ENCODE measurements around the gene NTN1.

- TF ChIP-seq CTCF (IDR thresholded peaks at IDR 0.05 in 2 of 3, conservative IDR thresholded peaks at IDR 0.05 in 1 of 3; ENCODE audit: borderline replicate concordance in 1 of 3, insufficient read depth in 1 of 3, low read depth in 2 of 3, low read length in 2 of 3) (no peak), EZH2 (IDR thresholded peaks at IDR 0.05) (no peak), POLR2AphosphoS5 (IDR thresholded peaks at IDR 0.05; ENCODE audit: low read depth, low read length) (no peak), TCF7L2 (IDR thresholded peaks at IDR 0.05; ENCODE audit: borderline replicate concordance, extremely low read depth, insufficient read depth, insufficient read length) (no peak)
Measured at GRCh38 chr17:9195411-9195810, 174.1 kb downstream of the NTN1 start.

Data from HCT116 (cell line).